Suprapubic skin (tissue), 4 donors: ENCODE measurements around the gene C20orf202. TPM values are rescaled to one million over a fixed set of nuclear protein-coding genes. Genes with fewer than 3 reads are reported as not detected.

ENCODE experiments used
- DNase-seq, 2 donors: peaks; one replicate each; pipeline ENCODE4 v3.0.0-alpha.2; 2019; ENCODE audit warnings: low spot score in 2 of 2
- H3K27ac ChIP-seq: fragments of 200-600 bp; sonication (generic); one replicate; pipeline ENCODE4 v1.5.1; 2019
- H3K27me3 ChIP-seq: fragments of 200-600 bp; sonication (generic); one replicate; pipeline ENCODE4 v1.5.1; 2019
- H3K36me3 ChIP-seq: fragments of 200-600 bp; sonication (generic); one replicate; pipeline ENCODE4 v1.5.1; 2019
- H3K4me1 ChIP-seq: fragments of 200-600 bp; sonication (generic); one replicate; pipeline ENCODE4 v1.5.1; 2019
- H3K4me3 ChIP-seq: fragments of 200-600 bp; sonication (generic); one replicate; pipeline ENCODE4 v1.5.1; 2019; ENCODE audit warnings: mild to moderate bottlenecking
- H3K9me3 ChIP-seq: fragments of 200-600 bp; sonication (generic); one replicate; pipeline ENCODE4 v1.5.1; 2019
- CTCF ChIP-seq, 2 donors: fragments of 200-600 bp in 1 of 2; fragments of 450-650 bp in 1 of 2; sonication (generic) in 1 of 2; IDR thresholded peaks; one replicate each; pipeline ENCODE4 v1.5.1; 2016 to 2019; ENCODE audit warnings: antibody characterized with exemption in 2 of 2, mild to moderate bottlenecking in 1 of 2, moderate library complexity in 1 of 2
- EP300 ChIP-seq: sonication (generic); formaldehyde crosslinking; IDR thresholded peaks from one replicate; pipeline ENCODE4 v1.6.1; 2017; ENCODE audit warnings: antibody characterized with exemption
- POLR2A ChIP-seq, 2 donors: fragments of 450-650 bp; IDR thresholded peaks; one replicate each; pipeline ENCODE4 v1.6.1; 2017; ENCODE audit warnings: antibody characterized with exemption in 2 of 2, mild to moderate bottlenecking in 2 of 2, moderate library complexity in 2 of 2
- POLR2AphosphoS5 ChIP-seq, 3 donors: sonication (generic); formaldehyde crosslinking; IDR thresholded peaks; one replicate each; pipeline ENCODE4 v1.6.1; 2017; ENCODE audit warnings: antibody characterized with exemption in 3 of 3
- WGBS: methylation state at CpG from one replicate; pipeline ENCODE4 v1.1.5; 2018; 5-methylcytosine and 5-hydroxymethylcytosine counted together
- total RNA-seq, 4 donors: library from RNA; depleted of rRNA; stranded (reverse); fragments of >200 nt; gene quantifications; one replicate each; pipeline ENCODE4 v1.1.0, GENCODE V29; 2016

The C20orf202 gene
- total RNA-seq, 4 donors from 2014 or later: 0.89 to 0.97 TPM; not detected in 2

- H3K27ac ChIP-seq: no peak overlapping the region
- no peaks in the 10 kb centered on the region for H3K27me3 ChIP-seq
- TF ChIP-seq POLR2A (IDR thresholded peaks at IDR 0.05) (no peak), EP300 (no peak), POLR2AphosphoS5 (IDR thresholded peaks at IDR 0.05) (no peak), CTCF (IDR thresholded peaks at IDR 0.05) (no peak)
- peaks cover 7% of the 10 kb centered on the region for H3K4me1 ChIP-seq
- no peak overlapping the region for H3K4me3 ChIP-seq
- no peaks in the 10 kb centered on the region for H3K36me3 ChIP-seq
- 90% methylated on average over 5 of the region's 5 CpGs for WGBS
- peak in 1 of 2 donors; percentile 18 for DNase-seq
- no peaks in the 10 kb centered on the region for H3K9me3 ChIP-seq
These were observed 4.5 kb upstream of the C20orf202 start for GRCh38 chr20:1198751-1199150.

- H3K4me1 ChIP-seq: peaks cover 13% of the 10 kb centered on the region
- H3K27ac ChIP-seq: no peak overlapping the region
- no peaks in the 10 kb centered on the region for H3K27me3 ChIP-seq
- H3K4me3 ChIP-seq: no peak overlapping the region
- peak in 1 of 2 donors; percentile 21 for DNase-seq
- no peaks in the 10 kb centered on the region for H3K9me3 ChIP-seq
- no peaks in the 10 kb centered on the region for H3K36me3 ChIP-seq
- WGBS: 65% methylated on average over 7 of the region's 7 CpGs
- TF ChIP-seq POLR2A (IDR thresholded peaks at IDR 0.05) (no peak), EP300 (no peak), CTCF (IDR thresholded peaks at IDR 0.05) (no peak), POLR2AphosphoS5 (IDR thresholded peaks at IDR 0.05) (no peak)
These were observed 3.9 kb upstream of the C20orf202 start for GRCh38 chr20:1199212-1199873.

- 84% methylated on average over 1 of the region's 1 CpG for WGBS
- Histone ChIP-seq H3K9me3 (no peaks in the 10 kb centered on the region), H3K36me3 (no peaks in the 10 kb centered on the region), H3K27me3 (no peaks in the 10 kb centered on the region), H3K4me3 (no peak overlapping the region), H3K4me1 (peaks cover 18% of the 10 kb centered on the region), H3K27ac (no peak overlapping the region)
- peak in 1 of 2 donors; percentile 0 for DNase-seq
- TF ChIP-seq EP300 (no peak), POLR2A (IDR thresholded peaks at IDR 0.05) (no peak), POLR2AphosphoS5 (IDR thresholded peaks at IDR 0.05) (no peak), CTCF (IDR thresholded peaks at IDR 0.05) (no peak)
These were observed 3.3 kb upstream of the C20orf202 start for GRCh38 chr20:1199964-1200363.

GRCh38 chr20:1203630-1204029 is 376 bp downstream of the C20orf202 start:
- TF ChIP-seq POLR2A (IDR thresholded peaks at IDR 0.05) (no peak), POLR2AphosphoS5 (IDR thresholded peaks at IDR 0.05) (no peak), CTCF (IDR thresholded peaks at IDR 0.05) (no peak), EP300 (no peak)
- peaks cover 18% of the 10 kb centered on the region for H3K4me1 ChIP-seq
- no peak for DNase-seq
- H3K27ac ChIP-seq: peak overlapping the region; percentile 54
- no peaks in the 10 kb centered on the region for H3K27me3 ChIP-seq
- no peaks in the 10 kb centered on the region for H3K36me3 ChIP-seq
- H3K4me3 ChIP-seq: no peak overlapping the region
- H3K9me3 ChIP-seq: no peaks in the 10 kb centered on the region
- WGBS: 56% methylated on average over 5 of the region's 5 CpGs

- Histone ChIP-seq H3K36me3 (no peaks in the 10 kb centered on the region), H3K4me3 (no peak overlapping the region), H3K27ac (peak overlapping the region; percentile 54), H3K27me3 (no peaks in the 10 kb centered on the region), H3K9me3 (no peaks in the 10 kb centered on the region), H3K4me1 (peaks cover 18% of the 10 kb centered on the region)
- WGBS: 43% methylated on average over 3 of the region's 5 CpGs
- TF ChIP-seq EP300: no peak
- no peak for TF ChIP-seq CTCF (IDR thresholded peaks at IDR 0.05)
- no peak for TF ChIP-seq POLR2A (IDR thresholded peaks at IDR 0.05)
- TF ChIP-seq POLR2AphosphoS5 (IDR thresholded peaks at IDR 0.05): no peak
- peak in 1 of 2 donors; percentile 21 for DNase-seq
These were observed 859 bp downstream of the C20orf202 start for GRCh38 chr20:1204113-1204512.
